HFF-Myc (cell line): ENCODE results near the gene CCL14.

Experiments used
- DNase-seq: peaks from one replicate; pipeline ENCODE4 v3.0.0-alpha.2; 2011; ENCODE audit warnings: low read depth; ENCODE audit errors: extremely low read depth
- H3K4me3 ChIP-seq: replicated peaks from 2 replicates; pipeline ENCODE4 v1.5.1; 2011; ENCODE audit warnings: low read depth, mild to moderate bottlenecking, control low read depth, low read length
- CTCF ChIP-seq: IDR thresholded peaks from 2 replicates; pipeline ENCODE4 v1.5.1; 2012; ENCODE audit warnings: mild to moderate bottlenecking, low read depth, low read length, control low read depth; ENCODE audit errors: missing control alignments

CCL14 gene

GRCh38 chr17:35986643-35987042 is at the start of gene CCL14:
TSS of gene CCL14 (minus strand) at chr17:35986729. CDS start at chr17:35986649, 80 bp downstream.
- no peak for DNase-seq
- TF ChIP-seq CTCF: no peak
- no peak within 1 kb of the TSS for H3K4me3 ChIP-seq

GRCh38 chr17:36036235-36036634 is 49.7 kb upstream of the CCL14 start:
- no peak overlapping the region for H3K4me3 ChIP-seq
- DNase-seq: no peak
- no peak for TF ChIP-seq CTCF

- TF ChIP-seq CTCF: no peak
- no peak overlapping the region for H3K4me3 ChIP-seq
- no peak for DNase-seq
Observed at GRCh38 chr17:36034127-36034526, 47.6 kb upstream of the CCL14 start.

GRCh38 chr17:36030956-36031355 is 44.4 kb upstream of the CCL14 start:
- TF ChIP-seq CTCF: no peak
- no peak for DNase-seq
- no peak overlapping the region for H3K4me3 ChIP-seq

GRCh38 chr17:36027761-36028160 is 41.2 kb upstream of the CCL14 start:
- no peak for DNase-seq

GRCh38 chr17:36024106-36024869 is 37.8 kb upstream of the CCL14 start:
- no peak overlapping the region for H3K4me3 ChIP-seq
- TF ChIP-seq CTCF: no peak
- DNase-seq: no peak

More at GRCh38 chr17:36027761-36028160, 41.2 kb upstream of the CCL14 start:
- TF ChIP-seq CTCF: no peak
- no peak overlapping the region for H3K4me3 ChIP-seq
